GM19240 (cell line): ENCODE measurements around the gene CALN1.
"Not testable (repeated sequence)": the region's sequence is repeated elsewhere in the genome, so short reads cannot be mapped to it uniquely, and the experiment has no call there.

Source experiments
- DNase-seq: peaks from one replicate; pipeline ENCODE4 v3.0.0; 2011; ENCODE audit warnings: low spot score; ENCODE audit not compliant: insufficient read length

CALN1 gene

DNA sequence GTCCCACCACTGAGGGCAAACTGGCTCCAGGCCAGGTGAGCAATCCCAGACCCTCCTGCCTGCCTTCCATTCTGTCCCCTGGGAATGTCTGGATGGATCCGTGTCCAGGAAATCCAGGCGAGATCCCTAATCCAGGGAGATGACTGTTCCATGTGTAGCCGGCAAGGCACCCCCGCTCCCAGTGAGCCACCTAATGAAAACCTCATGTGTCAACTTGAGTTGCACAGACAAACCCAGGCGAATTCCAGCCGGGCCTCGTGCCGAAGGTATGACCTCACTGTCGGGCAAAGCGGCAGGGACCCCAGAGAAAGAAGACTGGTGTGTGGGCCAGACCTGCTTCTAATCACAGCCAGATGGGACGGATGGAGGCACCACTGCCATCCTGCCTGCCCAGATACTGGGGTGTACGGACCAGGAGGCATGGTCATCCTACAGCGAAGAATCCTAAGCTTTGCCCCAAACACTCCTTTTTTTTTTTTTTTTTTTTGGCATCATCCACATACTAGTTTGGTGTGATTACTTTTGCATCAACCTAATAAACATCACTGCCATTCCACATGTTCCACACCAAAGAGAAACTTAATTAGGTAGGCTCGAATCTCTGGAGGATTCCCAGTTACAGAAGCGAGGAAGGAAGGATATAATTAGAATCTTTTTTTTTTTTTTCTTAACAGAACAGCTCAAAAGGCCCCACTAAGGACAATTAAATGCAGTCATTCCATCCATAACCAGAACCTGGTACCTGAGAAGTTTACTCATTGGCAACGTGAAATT is 313.1 kb downstream of the CALN1 start:
- DNase-seq = no peak

DNA sequence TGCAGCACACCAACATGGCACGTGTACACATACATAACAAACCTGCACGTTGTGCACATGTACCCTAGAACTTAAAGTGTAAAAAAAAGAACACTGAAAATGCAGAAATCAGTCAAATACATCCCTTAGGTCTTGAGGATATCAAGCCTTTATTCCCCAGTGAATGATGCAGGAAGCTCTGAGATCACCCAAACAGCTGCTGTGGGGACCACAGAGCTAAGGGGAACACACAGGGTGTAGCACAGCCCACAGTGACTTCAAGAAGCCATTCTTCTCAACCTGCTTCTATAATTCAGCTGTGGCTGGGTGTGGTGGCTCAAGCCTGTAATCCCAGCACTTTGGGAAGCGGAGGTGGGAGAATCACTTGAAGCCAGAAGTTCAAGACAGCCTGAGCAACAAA is 314.9 kb downstream of the CALN1 start:
- no peak for DNase-seq

DNA sequence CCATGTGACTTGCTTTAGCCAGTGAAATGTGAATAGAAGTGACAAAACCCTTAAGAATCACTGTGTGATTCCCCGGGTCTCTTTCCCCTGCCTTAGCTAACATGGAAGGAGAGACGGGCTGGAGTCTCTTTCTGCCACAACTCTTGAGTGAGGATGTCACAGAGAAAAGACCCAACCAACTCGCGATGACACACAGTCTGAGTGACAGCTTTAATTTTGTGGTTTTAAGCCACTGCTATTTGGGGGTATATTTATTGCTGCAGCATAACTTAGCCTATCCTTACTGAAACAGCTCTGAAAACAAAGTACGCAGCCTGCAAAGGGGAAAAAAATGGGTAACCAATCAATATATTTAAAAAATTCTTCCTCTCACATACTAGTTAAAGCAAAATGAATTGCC is 319.4 kb downstream of the CALN1 start:
- DNase-seq = no peak

DNA sequence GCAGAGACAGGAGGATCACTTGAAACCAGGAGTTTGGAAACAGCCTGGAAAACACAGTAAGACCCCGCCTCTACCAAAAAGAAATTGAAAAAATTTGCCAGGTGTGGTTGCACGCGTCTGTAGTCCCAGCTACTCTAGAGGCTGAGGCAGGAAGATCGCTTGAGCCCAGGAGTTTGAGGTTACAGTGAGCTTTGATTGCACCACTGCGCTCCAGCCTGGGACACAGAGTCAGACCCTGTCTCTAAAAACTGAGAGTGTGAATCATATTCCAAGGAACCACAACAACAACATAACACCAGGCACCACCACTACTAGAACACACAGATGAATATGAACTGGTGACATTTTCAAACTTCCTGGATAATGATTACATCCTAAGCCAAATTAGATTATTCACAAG is 324.2 kb downstream of the CALN1 start:
- DNase-seq = no peak

DNA sequence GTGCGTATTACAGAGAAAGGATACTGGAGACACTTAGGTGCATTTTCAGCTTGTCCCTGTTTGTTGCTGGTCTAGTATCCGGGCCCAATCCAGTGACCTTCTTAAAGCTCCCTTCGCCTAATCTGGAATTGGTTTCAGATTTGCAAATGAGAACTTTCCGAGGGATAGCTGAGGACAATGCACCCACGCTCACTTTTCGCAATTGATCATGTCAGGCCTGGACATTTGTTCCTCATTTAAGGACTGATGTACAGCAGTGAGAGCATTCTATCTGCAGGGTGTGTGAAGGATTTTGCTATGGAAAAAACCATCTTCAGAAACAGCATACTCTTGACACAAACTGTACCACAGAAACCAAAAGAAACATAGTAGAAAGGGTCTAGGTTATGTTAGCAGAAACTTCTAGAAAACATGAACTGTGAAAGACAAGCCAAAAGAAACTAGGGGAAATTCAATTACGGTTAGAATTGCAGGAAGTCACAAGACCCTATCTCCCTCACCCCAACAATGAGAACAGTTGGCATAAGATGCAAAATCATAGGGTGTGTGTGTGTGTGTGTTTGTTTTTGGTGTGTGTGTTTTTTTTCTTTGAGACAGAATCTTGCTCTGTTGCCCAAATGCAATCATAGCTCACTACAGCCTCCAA is 331.1 kb downstream of the CALN1 start:
- DNase-seq = no peak

DNA sequence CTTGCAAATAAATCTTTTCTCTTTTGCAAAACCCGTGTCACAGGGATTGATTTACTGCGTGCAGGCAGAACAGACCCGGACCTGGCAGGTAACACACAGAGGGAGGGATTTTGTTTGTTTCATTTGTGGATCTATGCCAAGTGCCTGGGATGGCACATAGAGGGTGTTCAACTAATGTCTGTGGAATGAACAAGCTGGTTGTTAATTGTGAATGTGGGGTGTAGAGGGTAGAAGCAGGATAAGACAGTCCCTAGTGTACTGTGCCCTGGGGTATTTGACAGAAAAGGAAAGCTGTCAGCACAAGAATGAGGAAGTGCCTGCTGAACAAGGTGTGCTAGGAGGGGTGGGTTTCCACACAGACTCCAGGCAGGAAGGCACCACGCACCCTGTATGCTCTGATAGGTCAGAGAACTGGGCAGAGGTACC is 331.8 kb downstream of the CALN1 start:
- DNase-seq = no peak

DNA sequence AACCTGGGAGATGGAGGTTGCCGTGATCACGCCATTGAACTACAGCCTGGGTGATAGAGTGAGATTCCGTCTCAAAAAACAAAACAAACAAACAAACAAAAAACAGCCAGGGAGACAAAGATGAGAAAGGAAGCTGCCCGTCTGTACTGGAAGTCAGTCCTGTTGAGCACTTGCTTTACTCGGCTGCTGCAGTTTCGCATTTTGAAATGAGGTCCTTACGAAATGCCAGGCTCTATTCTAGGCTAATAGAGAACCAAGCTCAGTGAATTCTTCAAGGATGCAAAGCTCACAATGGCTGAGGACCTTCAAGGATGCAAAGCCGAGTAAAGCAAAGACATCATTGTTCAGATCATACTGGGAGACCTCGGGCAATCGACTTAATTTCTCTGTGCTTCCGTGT is 333.3 kb downstream of the CALN1 start:
- DNase-seq = no peak

DNA sequence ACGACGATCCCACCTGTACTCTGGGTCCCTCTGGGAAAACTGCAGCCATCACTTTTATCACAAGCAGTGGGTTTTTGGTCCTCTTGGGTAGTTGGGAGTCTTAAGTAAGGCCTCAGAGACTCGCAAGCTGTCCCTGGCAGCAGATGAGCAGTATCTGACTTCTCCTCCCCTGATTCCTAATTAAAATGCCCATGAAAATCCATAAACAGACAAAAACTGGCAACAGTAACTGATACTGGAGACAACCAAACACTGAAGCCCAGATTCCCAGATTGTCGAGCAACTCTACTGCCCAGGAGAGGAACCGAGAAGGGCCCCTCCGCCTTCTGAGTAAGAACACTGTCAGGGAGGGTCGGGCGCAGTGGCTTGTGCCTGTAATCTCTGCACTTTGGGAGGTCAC is 333.8 kb downstream of the CALN1 start:
- DNase-seq = no peak

DNA sequence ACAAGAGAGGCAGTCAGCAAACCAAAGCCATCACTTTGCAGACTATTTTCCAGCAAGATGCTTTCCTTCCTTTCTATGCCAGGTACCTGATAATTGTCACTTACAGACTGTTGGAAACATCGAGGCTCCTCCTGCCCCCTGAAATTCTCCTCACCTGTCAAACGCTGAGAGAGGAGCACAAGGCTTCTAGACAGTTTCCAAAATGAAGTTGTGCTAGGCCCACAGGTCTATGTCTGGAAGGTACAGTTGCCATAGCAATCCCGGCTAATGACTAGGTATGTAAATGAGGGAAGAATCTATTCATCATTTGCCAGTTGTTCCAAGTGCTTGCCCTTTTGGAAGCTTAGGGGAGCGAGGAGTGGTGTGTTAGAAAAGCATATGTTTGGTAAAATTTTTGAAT is 334.4 kb downstream of the CALN1 start:
- no peak for DNase-seq

DNA sequence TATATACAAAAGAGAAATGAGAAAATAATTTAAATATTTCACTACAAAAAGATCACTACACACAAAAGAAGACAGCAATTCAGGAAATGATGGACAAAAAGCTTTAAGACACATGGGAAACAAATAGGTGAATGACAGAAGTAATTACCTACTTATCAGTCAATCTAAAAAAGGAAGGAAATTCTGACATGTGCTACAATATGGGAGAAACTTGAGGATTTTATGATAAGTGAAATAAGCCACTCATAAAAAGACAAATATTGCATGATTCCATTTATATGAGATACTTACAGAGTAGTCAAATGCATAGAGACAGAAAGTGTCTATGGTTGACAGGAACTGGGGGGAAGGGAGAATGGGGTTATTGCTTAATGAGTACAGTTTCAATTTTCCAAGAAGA is 339.2 kb downstream of the CALN1 start:
- no peak for DNase-seq

DNA sequence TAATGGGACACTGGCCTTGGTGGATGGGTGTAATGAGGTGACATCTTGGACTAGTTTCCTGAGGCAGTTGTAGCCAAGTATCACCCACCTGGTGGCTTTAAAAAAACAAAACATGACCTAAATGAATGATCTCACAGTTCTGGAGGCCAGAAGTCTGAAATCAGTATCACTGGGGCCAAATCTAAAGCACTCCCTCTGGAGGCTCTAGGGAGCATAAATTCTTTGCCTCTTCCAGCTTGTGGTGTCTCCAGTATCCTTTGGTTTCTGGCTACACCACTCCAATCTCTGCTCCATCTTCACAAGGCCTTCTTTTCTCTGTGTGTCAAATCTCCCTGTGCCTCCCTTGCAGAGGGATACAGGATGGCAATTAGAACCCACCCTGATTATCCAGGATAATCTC is 342.9 kb downstream of the CALN1 start:
- DNase-seq = no peak

DNA sequence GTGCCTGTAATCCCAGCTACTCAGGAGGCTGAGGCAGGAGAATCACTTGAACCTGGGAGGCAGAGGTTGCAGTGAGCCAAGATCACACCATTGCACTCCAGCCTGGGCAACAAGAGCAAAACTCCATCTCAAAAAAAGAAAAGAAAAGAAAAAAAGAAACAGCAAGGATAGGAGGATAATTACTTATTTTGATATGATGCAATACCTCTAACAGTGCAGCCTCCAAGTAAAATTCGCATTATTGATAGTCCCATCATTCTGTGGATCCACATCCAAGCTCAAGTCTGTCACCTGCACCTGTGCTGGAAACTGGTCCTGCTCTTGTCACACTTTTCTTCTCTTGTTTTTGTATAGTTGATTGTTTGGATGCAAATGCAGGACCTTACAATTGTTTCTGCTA is 346.4 kb downstream of the CALN1 start:
- DNase-seq = not testable (repeated sequence)

DNA sequence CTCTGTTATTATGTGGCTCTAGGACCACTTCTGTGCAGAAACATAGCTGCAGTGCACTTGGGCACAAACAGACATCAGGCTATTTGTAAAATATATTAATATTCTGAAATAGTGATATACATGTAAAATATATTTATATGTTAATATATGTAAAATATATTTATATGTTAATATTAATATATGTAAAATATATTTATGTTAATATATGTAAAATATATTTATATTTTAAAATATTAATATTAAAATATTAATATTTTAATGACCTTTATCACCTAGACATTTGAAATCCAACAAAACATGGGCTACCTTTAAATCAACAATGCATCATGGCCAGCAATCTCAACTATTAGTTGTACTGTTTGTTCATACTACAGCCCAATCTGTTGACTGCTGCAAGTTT is 347.2 kb downstream of the CALN1 start:
- no peak for DNase-seq

DNA sequence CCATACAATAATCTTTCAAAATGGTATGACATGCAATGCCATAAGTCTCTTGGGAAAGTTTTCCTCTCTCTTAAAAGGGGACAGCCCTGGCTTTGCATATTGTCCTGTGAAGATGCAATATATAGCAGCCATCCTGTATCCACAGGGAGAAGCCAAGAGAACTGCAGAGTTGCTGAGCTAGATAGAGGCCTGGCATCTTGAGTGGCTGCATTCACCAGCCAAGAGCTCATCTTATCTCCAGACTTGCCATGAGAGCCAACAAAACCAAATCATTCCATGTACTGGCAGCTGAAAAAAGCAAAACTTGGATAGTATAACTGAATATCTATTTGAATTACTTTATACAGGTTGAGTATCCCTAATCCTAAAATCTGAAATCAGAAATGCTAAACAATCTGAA is 348.8 kb downstream of the CALN1 start:
- no peak for DNase-seq

DNA sequence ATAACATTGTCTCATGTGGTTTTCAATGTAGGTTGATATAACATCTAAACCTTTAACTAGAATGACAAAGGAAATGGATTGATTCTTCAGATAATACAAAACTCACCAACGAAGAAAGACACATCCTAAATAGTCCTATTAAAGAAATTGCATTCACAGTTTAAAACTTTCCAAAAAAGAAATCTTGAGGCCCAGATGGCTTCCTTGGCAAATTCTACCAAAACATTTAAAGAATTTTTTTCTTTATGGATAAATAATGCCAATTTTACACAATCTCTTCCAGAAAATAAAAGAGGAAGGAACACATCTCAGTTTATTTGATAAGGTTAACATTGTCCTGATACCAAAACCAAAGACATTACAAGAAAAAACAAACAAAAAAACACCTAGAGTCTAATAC is 349.5 kb downstream of the CALN1 start:
- DNase-seq = no peak

DNA sequence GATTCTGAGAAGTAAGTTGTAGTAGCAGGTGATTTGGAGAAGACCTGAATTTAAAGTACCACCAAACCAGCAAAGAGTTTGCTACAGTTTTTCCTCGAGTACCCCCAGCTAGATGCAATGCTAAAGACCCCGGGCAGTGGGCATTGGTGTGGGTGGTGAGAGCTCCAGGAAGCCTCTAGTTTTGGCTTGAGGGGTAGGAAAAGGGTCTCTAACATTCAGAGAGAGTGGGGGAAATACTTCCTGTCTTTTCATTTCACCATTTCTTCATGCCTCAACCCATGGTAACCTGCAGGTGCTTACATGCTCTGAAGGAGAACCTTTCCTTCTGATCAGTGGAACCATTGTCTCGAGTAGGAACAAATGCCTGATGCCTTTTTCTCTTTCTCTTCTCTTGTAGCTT is 352.2 kb downstream of the CALN1 start:
- no peak for DNase-seq

DNA sequence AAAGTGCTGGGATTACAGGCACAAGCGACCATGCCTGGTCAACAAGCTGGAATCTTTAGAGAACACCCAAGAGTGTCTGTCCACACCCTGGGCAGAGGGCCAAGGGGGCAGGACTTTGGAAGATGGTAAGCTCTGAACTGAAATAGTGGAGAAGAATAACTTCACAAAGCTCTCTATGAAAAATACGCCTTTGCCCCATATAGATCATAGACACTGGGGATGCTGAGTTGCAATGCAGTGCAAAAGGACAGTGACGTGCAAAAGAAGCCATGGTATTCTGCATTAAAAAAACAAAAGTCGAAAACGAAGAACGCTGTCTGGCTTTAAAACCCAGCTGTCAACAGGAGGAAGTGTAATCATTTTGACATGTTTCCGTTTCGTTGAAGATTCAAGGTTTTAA is 353.6 kb downstream of the CALN1 start:
- DNase-seq = no peak

DNA sequence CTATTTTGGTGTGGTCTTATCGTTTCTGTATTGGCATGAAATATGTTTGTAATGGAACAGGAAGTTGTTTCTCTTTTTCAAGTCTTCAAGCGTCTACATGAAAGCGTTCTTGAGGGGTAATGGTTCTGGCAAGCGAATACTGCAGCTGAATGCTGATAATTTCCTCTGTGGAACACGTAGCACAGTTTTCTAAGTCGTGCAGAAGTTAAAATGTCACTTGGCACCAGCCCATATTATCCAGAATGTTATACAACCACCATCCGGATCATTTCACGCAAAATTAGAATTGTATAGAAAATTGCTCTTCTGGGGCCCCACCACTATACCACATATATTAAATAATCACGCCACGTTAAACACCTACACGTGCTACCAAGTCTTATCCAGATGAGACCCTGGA is 354.3 kb downstream of the CALN1 start:
- DNase-seq = no peak

DNA sequence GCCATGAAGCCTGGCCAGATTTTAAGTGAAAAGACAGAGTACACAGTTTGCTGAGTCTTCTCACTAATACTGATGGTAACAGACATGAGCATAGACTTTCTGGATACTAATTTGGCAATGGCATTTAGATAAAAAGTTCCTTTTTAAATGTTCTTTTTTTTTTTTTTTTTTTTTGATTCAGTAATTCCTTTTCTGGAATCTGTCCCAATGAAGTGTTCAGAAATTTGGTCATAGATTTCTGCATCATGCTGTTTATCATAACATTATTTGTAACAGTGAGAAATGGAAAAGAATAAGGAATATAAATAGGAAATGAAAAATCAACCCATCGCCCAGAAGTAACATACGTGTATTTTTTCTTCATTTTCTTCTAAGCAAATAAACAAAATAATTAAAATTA is 354.9 kb downstream of the CALN1 start:
- no peak for DNase-seq

DNA sequence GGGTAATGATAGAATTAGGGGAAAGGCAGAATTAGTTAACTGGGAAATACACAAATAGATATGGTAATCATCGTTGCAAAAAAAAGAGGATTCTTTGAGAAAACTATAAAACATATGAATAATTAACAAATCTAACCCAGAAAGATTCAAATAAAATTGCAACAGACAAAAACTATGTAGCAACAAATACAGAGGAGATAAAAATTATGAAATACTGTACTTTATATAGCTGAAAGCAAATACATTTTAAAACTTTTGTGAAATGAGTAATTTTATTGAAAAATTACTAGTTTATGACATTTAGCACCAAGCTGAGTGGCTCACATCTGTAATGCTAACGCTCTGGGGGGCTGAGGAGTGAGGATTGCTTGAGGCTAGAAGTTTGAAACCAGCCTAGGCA is 356.7 kb downstream of the CALN1 start:
- no peak for DNase-seq

DNA sequence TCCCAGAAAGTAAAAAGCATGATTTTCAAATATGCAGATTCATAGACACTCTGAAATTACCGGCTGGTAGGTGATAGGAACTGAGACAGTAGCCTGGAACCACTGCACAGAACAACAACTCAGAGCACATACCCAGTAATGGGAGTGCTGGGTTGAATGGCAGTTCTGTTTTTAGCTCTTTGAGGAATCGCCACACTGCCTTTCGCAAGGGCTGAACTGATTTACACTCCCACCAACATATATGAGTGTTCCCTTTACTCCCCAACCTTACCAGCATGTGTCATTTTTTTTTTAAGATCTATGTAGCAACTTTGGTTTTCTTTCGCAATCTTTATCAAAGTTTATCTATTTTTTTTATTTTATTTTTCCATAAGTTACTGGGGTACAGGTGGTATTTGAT is 358.8 kb downstream of the CALN1 start:
- no peak for DNase-seq

DNA sequence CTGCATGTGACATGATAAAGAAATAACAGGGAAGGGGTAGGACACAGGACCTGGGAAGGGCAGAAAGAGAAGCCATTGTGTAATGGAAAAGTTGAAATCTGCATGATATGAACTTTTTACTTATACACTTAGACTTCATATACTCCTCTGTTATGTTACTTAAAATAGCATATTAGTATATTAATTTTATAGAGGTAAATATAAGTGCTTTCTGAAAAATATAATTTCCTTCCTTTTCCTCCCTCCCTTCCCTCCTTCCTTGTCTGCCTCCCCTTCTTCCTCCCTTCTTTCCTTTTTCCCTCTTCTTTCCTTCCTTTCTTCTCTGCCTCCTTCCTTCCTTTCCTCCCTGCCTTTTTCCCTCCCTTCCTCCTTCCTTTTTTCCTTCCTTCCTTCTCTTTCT is 363.7 kb downstream of the CALN1 start:
- DNase-seq = no peak

DNA sequence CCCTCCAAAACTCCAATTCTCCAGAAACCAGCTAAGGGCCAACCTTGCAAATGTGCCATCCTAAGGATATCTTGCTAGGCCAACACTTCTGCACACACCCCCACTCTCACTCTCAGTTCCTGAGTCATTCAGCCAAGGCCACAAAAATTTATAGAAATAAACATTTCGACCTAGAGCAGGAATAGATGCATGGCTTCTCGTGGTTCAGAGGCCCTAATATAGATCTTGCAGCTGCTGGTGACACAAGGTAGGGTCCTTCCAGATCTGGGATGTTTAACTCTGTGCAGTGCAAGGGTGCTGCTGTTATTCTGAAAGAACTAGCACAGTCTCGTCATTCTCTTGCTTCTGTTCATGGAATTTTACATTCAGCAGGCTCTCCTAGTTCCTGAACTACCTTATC is 369.3 kb downstream of the CALN1 start:
- DNase-seq = no peak
